Testis (tissue), 2 donors: Measurements from ENCODE around the gene SLC5A8.

ENCODE experiments used
- CTCF ChIP-seq, 3 experiments: fragments of 450-650 bp in 2 of 3; fragments of 200-600 bp in 1 of 3; sonication (generic) in 1 of 3; IDR thresholded peaks; one replicate each; pipeline ENCODE4 v1.5.1; 2016 to 2019; ENCODE audit warnings: antibody characterized with exemption in 3 of 3, mild to moderate bottlenecking in 2 of 3, moderate library complexity in 1 of 3
- POLR2A ChIP-seq: fragments of 450-650 bp; IDR thresholded peaks from one replicate; pipeline ENCODE4 v1.6.1; 2017; ENCODE audit warnings: antibody characterized with exemption, mild to moderate bottlenecking, moderate library complexity

DNA sequence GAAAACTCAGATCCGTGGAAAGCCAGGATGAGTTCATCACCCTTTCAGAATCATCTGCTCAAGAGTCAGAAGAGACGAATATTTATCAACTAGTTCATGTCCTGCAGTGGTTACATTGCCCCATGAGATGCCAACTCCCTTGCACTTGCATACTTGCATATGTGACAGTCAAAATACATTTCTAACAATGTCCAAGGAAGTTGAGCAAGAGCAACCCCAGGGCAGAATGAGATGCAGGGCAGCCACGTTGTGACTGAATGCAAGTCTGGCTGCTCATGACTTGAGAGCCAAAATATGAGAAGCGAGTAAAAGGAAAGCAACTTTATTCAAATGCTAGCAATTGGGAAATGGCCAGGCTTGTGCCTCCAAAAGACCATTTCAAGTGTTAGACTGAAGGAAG, 46.2 kb upstream of the SLC5A8 start:
- no peak for TF ChIP-seq POLR2A
- no peak for TF ChIP-seq CTCF (IDR thresholded peaks at IDR 0.05)
